HS-27A (cell line): ENCODE measurements around the gene AHCYL2.
"Not testable (repeated sequence)": the region's sequence is repeated elsewhere in the genome, so short reads cannot be mapped to it uniquely, and the experiment has no call there.

Experiments
- DNase-seq: peaks from one replicate; pipeline ENCODE4 v3.0.0-alpha.2; 2012; ENCODE audit warnings: low read depth, missing footprints

The AHCYL2 gene

DNA sequence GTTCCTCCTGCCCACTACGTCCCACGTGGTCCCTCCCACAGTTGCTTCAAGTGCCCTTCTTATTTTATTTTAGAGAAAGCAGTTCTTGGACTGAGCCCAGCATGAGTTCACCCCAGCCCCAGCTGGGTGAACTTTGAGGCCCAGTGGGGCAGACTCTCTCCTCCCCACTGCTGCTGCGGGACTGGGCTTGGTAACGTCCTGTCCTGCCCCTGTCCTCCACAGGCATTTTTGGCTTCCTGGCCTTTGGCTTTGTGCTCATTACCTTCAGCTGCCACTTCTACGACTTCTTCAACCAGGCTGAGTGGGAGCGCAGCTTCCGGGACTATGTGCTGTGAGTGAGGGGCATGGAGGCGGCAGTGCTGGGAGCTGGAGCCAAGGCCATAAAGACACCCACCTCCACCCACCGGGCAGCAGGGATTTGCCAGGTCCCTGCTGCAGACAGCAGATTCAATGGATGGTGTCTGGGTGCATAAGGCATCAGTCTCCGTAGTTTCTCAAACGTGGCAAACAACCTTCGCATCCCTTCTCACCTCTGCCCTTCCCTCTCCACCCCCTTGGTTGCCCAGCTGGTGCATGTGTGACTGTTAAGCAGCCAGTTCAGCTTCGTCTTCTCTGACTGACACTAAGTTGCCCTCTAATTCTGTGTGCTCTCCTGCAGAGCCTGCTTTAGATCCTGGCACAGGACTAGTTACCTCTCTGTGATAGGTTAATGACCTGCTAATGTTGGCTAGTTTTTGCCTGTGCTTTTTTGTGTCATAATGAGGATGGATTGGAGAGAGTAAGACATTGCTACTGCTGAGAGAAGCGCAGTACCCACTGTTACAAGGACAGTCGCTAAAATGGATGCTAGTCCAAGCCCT lies 15.5 kb upstream of the AHCYL2 start:
- no peak for DNase-seq

DNA sequence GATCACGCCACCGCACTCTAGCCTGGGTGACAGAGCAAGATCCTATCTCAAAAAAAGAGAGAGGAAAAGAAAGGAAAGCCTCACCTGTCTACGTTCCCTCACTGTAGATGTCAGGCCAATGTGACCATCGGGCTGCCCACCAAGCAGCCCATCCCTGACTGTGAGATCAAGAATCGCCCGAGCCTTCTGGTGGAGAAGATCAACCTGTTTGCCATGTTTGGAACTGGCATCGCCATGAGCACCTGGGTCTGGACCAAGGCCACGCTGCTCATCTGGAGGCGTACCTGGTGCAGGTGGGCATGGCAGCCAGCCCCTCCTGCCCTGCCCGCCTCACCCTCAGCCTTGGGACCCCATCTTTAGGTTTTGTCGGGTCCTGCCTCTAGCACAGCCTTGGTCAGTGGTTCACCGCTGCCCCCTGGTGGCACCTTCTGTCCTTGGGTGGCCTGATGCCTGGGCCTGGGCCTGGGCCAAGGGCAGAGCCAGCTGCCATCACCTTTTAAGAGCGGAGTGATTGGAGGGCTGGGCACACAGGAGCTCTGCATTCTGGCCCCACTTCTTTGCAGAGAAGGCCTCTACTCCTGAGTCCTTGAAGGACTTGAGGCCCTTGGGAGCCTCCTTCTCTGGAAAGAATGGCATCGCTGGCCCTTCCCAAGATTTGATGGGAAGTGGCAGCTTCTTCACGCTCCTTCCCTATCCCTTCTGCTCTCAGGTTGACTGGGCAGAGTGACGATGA lies 14.4 kb upstream of the AHCYL2 start:
- DNase-seq: no peak

DNA sequence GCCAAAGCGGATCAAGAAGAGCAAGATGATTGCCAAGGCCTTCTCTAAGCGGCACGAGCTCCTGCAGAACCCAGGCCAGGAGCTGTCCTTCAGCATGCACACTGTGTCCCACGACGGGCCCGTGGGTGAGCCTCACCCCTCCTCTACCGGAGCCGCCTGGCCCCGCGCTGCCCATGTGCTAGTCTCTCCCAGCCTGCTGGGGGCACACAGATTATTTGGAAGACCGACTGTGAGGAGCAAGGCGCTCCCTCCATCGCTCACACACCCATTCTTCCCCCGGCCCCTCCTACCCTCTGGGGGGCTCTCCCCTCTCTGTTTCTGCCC lies 13.9 kb upstream of the AHCYL2 start:
- no peak for DNase-seq

DNA sequence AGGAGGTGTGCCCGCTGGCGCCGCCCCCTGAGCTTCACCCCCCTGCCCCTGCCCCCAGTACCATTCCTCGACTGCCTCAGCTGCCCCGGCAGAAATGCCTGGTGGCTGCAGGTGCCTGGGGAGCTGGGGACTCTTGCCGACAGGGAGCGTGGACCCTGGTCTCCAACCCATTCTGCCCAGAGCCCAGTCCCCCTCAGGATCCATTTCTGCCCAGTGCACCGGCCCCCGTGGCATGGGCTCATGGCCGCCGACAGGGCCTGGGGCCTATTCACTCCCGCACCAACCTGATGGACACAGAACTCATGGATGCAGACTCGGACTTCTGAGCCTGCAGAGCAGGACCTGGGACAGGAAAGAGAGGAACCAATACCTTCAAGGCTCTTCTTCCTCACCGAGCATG lies 12.7 kb upstream of the AHCYL2 start:
- DNase-seq: no peak

DNA sequence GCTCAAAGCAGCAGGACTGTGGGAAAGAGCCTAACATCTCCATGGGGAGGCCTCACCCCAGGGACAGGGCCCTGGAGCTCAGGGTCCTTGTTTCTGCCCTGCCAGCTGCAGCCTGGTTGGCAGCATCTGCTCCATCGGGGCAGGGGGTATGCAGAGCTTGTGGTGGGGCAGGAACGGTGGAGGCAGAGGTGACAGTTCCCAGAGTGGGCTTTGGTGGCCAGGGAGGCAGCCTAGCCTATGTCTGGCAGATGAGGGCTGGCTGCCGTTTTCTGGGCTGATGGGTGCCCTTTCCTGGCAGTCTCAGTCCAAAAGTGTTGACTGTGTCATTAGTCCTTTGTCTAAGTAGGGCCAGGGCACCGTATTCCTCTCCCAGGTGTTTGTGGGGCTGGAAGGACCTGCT lies 12.2 kb upstream of the AHCYL2 start:
- no peak for DNase-seq

DNA sequence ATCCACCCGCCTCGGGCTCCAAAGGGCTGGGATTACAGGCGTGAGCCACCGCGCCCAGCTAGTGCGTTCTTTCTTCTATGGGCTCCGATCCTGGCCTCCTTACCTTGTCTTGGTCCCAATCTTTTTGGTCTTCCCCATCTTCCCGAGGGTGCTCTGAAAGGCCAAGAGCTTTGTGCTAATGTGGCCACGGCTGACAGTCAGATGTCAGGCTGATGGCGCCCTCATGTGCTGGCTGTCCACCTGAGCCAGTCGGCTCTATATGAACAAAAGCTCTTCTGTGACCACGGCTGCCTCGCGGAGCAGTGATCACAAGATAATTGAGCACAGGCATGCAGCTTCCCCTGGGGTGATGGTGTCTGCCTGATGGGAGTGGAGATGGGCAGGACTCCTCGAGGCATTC lies 11.0 kb upstream of the AHCYL2 start:
- no peak for DNase-seq

DNA sequence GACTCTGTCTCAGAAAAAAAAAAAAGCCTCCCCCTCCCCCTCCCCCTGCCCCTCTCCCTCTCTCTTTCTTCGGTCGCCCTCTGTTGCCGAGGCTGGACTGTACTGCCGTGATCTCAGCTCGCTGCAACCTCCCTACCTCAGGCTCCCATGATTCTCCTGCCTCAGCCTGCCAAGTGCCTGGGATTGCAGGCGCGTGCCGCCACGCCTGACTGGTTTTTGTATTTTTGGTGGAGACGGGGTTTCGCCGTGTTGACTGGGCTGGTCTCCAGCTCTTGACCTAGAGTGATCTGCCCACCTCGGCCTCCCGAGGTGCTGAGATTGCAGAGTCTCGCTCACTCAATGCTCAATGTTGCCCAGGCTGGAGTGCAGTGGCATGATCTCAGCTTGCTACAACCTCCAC lies 9.1 kb upstream of the AHCYL2 start:
- not testable (repeated sequence) for DNase-seq

DNA sequence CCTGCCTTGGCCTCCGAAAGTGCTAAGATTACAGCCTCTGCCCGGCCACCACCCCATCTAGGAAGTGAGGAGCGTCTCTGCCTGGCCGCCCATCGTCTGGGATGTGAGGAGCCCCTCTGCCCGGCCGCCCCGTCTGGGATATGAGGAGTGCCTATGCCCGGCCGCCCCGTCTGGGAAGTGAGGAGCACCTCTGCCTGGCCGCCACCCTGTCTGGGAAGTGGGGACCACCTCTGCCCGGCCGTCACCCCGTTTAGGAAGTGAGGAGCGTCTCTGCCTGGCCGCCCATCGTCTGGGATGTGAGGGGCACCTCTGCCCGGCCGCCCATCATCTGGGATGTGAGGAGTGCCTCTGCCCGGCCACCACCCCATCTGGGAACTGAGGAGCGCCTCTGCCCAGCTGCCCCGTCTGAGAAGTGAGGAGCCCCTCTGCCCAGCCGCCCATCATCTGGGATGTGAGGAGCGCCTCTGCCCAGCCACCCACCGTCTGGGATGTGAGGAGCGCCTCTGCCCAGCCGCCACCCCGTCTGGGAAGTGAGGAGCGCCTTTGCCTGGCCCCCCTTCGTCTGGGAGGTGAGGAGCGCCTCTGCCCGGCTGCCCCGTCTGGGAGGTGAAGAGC lies 8.6 kb upstream of the AHCYL2 start:
- DNase-seq: not testable (repeated sequence)

DNA sequence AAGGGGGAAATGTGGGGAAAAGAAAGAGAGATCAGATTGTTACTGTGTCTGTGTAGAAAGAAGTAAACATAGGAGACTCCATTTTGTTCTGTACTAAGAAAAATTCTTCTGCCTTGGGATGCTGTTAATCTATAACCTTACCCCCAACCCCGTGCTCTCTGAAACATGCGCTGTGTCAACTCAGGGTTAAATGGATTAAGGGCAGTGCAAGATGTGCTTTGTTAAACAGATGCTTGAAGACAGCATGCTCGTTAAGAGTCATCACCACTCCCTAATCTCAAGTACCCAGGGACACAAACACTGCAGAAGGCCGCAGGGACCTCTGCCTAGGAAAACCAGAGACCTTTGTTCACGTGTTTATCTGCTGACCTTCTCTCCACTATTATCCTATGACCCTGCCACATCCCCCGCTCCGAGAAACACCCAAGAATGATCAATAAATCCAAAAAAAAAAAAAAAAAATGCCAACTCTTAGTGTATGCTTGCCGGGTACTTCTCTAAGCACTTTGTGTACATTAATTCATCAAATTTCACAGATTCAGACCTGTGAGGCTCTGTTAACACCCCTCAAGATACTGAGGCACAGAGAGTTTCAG lies 7.9 kb upstream of the AHCYL2 start:
- DNase-seq: not testable (repeated sequence)

DNA sequence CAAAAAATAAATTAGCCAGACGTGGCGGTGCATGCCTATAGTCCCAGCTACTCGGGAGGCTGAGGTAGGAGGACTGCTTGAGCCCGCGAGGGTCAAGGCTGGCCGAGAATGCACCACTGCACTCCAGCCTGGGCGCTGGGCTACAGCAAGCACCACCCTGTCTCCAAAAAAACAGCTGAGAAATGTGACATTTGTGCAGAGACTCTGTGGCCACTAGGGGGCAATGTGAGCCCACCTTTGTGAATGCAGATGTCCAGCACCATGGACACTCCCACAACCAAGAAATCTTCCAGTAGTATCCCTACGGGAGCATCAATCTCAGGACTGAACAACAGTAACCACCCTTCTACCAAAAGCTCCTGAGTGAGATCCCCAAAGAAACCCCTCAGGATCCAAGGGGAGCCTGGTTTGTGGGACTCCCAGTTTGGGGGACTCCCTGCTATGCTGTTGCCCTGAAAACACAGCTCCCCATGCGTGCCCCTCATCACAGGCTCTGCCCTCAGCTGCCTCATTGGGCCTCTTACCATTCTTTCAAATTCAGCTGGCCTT lies 6.2 kb upstream of the AHCYL2 start:
- DNase-seq: peak; percentile 40

DNA sequence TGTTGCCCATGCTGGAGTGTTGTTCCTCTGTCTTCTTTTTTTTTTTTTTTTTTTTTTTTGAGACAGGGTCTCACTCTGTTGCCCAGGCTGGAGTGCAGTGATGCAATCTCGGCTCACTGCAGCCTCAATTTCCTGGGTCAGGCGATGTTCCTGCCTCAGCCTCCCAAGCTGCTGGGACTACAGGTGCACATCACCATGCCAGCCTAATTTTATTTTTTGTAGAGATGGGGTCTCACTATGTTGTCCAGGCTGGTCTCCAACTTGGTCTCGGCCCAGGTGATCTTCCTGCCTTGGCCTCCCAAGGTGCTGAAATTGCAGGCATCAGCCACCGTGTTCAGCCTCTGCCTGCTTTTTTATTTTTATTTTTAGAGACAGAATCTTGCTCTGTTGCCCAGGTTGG lies 5.7 kb upstream of the AHCYL2 start:
- DNase-seq: not testable (repeated sequence)

DNA sequence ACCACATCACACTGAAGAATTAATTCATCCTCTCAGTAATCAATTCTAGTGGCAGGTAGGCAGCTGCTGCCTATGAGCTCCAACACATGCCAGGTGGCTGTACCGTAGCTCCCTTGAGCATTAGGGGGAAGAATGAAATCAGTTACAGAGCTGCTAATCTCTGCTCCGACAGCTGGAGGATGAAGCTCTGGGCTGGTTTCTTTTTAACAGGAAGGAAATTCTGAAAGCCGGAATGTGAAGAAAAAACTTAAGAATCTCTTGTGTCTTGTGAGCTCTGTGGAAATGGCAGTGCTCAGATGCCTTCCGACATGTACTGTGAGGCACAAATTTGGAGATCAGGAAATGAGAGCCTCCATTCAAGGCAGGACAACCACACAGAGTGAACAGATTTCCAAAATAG lies 2.8 kb upstream of the AHCYL2 start:
- DNase-seq: no peak

DNA sequence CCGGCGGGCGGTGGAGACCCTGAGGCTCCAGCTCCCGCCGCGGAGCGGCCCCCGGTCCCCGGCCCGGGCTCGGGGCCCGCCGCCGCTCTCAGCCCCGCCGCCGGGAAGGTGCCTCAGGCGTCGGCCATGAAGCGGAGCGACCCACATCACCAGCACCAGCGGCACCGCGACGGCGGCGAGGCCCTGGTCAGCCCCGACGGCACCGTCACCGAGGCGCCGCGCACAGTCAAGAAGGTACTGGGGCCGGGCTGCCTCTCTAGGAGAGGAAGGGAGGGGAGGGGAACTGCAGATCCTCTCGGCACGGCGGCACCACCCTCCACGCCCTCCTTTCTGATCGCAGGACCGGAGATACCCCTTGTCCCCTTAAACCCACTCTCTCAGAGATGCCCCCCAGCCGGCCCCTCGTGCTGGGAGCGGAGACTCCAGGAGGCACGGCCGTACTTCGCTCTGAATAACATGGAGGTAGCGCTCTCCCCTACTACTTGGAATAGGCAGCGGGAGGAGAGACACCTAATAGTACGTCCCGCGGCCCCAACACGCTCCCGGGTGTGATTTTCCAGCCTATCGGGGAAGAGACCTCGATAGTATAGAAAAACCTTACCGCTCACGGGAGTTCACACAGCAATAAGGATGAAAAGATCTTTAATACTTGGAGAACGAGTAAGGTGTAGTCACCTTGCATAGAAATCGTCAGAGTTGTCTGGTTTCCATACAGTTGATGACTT lies 538 bp downstream of the AHCYL2 start:
- DNase-seq: no peak

DNA sequence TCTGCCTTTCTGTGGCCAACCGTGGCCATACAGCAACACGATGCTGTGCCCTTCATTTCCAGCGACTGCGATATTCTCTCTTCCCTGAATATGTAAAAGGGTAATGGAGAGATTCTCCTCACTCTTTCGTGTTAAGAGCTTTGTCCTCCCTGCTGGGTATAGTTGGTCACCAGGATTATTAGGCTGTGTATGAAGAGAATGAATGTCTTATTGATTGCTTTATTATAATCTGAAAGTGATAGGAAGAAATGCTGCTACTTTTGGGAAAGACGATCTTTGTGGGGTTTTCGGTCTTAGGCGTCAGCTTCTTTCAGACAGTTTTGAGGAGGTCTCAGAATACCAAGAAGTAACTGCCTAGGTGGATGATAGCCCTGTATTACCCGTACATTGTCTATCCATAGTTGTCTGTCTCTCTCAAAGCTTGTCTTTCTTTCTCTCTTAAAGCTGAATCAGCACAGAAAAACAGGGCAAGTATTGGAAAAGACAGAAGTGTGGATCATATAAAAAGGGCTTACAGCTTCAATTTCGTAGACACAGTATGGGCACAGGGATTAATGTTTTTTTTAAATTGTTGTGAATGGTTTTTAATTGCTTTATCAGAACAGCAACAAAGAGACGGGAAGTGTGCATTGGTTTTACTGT lies 1.2 kb downstream of the AHCYL2 start:
- DNase-seq: no peak

DNA sequence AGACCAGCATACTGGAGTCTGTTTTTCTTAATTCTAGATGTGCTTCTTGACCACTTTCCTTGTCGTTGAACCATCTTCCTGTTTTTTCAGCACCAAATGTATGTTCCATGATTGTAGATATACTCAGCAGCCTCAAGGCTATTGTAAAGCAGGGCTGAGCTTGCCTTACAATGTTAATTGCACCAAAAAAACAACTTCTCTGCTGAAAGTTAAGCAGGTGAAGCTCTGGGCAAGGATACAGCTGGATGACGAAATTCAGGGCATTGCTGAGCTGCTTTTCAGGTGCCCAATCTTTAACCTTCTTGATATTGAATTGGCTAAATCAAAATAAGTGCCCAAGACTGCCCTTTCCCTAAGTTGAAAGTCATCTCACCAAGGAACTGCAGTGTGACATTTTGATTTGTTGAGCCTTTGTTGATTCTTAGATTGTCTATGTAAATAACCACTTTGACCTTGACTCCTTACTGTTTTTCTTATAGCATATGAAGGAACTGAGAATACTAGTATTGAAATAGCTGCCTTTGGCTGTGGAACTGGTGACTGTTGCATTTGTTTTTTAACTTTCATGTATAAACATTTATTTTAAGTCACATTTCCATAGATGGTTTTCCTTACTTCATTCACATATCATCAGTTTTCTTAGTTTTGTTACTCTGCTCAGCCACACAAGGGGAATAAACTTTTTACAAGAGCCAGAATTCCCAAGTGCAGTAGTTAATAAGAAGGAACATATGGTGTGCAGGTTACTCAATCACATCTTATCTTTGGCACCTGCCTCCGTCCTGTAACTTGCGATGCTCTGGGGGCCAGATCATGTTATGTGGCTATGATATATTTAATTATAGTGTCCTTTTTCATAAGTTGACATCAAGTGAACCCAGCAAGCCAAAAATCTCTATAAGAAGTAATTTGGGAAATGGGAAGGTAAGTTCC lies 3.1 kb downstream of the AHCYL2 start:
- no peak for DNase-seq

DNA sequence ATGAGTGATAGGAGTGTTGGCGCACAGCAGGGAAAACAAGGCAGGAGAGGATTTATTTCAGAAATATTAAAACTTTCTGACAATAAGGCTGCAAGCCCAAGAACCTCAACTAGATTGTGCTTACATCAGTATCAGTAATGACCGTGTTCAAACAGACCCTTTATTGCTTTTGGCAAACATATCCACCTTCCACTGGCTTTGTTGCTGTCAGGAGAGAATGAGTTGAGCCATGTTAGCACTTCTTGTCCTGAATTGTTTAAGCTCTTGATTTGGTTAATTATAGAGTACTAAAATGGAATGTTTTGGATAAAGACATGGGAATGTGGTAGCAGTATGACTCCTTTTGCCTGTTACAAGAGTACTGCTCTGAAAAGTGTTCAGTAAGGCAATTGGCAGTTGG lies 3.8 kb downstream of the AHCYL2 start:
- no peak for DNase-seq

DNA sequence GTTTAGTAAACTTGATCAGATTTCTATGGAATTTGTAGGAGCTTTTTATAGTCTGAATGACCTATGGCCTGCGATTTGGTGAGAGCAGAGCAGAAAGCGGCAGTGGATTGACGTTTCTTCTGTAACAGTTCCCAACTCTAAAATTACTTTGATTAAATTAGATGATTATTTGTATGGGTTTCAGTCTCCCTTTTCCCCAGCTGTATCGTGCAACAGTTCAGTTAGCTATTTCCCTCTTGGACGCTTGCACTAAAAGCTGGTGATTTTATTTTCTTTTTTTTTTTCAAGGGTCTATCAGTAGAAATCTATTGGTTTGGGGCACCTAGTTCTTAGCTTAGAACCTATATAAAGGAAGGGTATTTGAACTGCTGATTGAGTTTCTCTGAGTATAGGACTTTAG lies 6.8 kb downstream of the AHCYL2 start:
- DNase-seq: no peak

DNA sequence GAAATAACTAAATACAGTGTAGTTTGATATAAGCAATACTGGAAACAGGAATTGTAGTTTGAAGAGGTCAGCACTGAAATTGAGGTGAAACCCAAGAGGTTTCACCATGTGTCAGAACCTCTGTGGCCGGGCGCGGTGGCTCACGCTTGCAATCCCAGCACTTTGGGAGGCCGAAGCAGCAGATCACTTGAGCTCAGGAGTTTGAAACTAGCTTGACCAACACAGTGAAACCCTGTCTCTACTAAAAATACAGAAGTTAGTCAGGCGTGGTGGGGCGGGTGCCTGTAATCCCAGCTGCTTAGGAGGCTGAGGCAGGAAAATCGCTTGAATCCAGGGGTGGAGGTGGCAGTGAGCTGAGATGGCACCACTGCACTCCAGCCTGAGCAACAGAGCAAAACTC lies 13.7 kb downstream of the AHCYL2 start:
- DNase-seq: no peak

DNA sequence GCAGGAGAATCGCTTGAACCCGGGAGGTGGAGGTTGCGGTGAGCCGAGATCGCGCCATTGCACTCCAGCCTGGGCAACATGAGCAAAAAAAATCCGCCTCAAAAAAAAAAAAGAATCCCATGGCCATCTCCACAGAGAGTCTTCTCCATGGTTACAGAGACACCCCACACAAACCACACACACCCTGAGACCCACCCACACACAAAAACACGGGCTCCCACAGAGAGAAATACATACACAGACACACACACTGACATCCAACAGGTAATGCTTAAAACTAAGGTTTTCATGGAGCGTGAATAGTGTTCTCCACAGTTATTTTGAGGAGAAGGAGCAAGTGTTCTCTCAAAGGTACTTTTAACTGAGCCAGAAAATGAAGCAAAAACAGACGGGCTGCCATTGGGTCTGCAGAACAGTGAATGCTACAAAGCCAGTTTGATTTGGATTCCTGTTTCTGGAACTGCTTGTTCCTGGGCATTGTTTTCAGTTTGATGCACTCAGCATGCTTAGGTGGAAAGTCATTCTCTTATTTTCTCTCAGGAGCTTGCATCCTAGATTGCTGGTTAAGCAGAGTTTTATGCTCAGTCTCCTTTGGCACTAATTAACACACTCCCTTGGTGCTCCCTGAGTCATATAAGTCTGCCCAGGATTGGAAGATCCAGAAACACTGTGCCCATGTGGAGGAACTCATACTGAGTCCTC lies 15.4 kb downstream of the AHCYL2 start:
- DNase-seq: no peak

DNA sequence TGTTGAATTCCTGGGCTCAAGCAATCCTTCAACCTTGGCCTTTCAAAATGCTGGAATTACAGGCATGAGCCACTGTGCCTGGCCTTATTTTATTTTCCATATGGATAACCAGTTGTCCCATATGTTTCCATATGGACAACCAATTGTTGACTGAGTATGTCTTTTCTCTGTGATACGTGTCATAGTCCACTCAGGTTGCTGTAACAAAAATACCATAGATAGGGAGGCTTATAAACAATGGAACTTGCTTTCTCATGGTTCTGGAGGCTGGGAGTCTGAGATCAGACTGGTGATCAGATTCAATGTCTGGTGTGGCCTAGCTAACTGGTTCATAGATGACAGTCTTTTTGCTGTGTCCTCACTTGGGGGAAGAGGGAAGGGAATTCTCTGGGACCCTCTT lies 19.4 kb downstream of the AHCYL2 start:
- no peak for DNase-seq
